ENCODE results near the gene BRSK1. TPM values are rescaled to one million over a fixed set of nuclear protein-coding genes. Genes with fewer than 3 reads are reported as not detected.

Gene BRSK1
- total and polyA plus RNA-seq, 2 donors (not counting 1 experiment from before 2014, with no cell fraction given), result 5.1 TPM

DNA sequence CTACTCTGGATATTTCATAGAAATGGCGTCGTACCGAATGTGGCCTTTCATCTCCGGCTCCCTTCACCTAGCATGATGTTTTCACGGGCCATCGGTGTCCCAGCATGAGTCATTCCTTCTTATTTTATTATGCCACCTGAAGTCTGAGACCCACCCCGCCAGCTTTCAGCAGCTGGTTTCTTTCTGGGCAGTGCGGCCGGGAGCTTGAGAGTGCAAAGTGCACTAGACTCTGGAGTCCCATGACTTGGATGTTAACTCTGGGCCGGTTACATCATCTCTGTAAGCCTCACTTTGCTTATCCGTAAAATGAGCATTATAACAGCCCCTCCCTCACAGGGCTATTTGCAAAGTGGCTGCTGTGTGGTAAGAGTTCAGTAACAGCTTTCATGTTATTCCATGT is 50.1 kb downstream of the BRSK1 start:
- Histone ChIP-seq H3K9ac (ENCODE audit: insufficient read depth, low read length) (no peak overlapping the region), H3K4me1 (ENCODE audit: control insufficient read depth, extremely low read depth, insufficient read depth, low read length) (peaks cover 3% of the 10 kb centered on the region), H3K4me3 (replicated peaks in 1 of 4; ENCODE audit: control extremely low read depth in 1 of 4, insufficient read depth in 1 of 4, low read depth in 3 of 4, low read length in 4 of 4) (no peak overlapping the region), H3K27me3 (ENCODE audit: control insufficient read depth, insufficient read depth, low read length) (peaks cover 5% of the 10 kb centered on the region), H3K79me2 (ENCODE audit: control insufficient read depth, insufficient read depth, low read length) (no peaks in the 10 kb centered on the region), H4K20me1 (ENCODE audit: control insufficient read depth, extremely low read depth, insufficient read depth, low read length) (no peaks in the 10 kb centered on the region), H2AFZ (ENCODE audit: low read length) (no peak overlapping the region), H3K4me2 (ENCODE audit: extremely low read depth, insufficient read depth, low read length) (no peak overlapping the region), H3K27ac (ENCODE audit: insufficient read depth, low read length) (no peak overlapping the region), H3K9me3 (ENCODE audit: control insufficient read depth, insufficient read depth, low read depth, low read length) (no peaks in the 10 kb centered on the region), H3K36me3 (ENCODE audit: control insufficient read depth, insufficient read depth, low read length) (no peaks in the 10 kb centered on the region)
- TF ChIP-seq, protein P1, sequence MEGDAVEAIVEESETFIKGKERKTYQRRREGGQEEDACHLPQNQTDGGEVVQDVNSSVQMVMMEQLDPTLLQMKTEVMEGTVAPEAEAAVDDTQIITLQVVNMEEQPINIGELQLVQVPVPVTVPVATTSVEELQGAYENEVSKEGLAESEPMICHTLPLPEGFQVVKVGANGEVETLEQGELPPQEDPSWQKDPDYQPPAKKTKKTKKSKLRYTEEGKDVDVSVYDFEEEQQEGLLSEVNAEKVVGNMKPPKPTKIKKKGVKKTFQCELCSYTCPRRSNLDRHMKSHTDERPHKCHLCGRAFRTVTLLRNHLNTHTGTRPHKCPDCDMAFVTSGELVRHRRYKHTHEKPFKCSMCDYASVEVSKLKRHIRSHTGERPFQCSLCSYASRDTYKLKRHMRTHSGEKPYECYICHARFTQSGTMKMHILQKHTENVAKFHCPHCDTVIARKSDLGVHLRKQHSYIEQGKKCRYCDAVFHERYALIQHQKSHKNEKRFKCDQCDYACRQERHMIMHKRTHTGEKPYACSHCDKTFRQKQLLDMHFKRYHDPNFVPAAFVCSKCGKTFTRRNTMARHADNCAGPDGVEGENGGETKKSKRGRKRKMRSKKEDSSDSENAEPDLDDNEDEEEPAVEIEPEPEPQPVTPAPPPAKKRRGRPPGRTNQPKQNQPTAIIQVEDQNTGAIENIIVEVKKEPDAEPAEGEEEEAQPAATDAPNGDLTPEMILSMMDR (conservative IDR thresholded peaks at IDR 0.05 in 1 of 2, IDR thresholded peaks at IDR 0.05 in 1 of 2; ENCODE audit: low read depth in 1 of 2, low read length in 2 of 2), result no peak
- no peak for TF ChIP-seq EZH2 (IDR thresholded peaks at IDR 0.05; ENCODE audit: low read length, missing control alignments)
- DNase-seq (ENCODE audit: low read depth in 2 of 2), result no peak

DNA sequence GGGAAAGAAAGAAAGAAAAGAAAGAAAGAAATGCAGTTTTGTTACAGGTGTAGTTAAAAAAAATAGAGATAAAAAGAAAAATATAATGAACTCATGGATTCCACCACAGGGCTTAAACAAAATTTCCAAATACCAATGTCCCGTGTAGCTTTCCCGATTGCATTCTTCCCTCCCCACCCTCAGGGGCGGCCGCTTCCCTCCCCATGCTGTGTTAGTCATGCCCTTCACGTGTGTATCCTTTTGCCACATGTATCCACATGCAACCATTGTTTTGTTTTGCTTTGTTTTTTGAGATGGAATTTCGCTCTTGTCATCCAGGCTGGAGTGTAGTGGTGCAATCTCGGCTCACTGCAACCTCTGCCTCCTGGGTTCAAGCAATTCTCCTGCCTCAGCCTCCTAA is 52.3 kb downstream of the BRSK1 start:
- Histone ChIP-seq H3K9ac (ENCODE audit: insufficient read depth, low read length) (no peak overlapping the region), H3K9me3 (ENCODE audit: control insufficient read depth, insufficient read depth, low read depth, low read length) (no peaks in the 10 kb centered on the region), H3K4me3 (replicated peaks in 1 of 4; ENCODE audit: control extremely low read depth in 1 of 4, insufficient read depth in 1 of 4, low read depth in 3 of 4, low read length in 4 of 4) (no peak overlapping the region), H3K79me2 (ENCODE audit: control insufficient read depth, insufficient read depth, low read length) (no peaks in the 10 kb centered on the region), H2AFZ (ENCODE audit: low read length) (no peak overlapping the region), H3K36me3 (ENCODE audit: control insufficient read depth, insufficient read depth, low read length) (no peaks in the 10 kb centered on the region), H3K27me3 (ENCODE audit: control insufficient read depth, insufficient read depth, low read length) (peaks cover 5% of the 10 kb centered on the region), H3K4me2 (ENCODE audit: extremely low read depth, insufficient read depth, low read length) (no peak overlapping the region), H3K4me1 (ENCODE audit: control insufficient read depth, extremely low read depth, insufficient read depth, low read length) (peaks cover 7% of the 10 kb centered on the region), H4K20me1 (ENCODE audit: control insufficient read depth, extremely low read depth, insufficient read depth, low read length) (no peaks in the 10 kb centered on the region), H3K27ac (ENCODE audit: insufficient read depth, low read length) (no peak overlapping the region)
- TF ChIP-seq, protein P1 (conservative IDR thresholded peaks at IDR 0.05 in 1 of 2, IDR thresholded peaks at IDR 0.05 in 1 of 2; ENCODE audit: low read depth in 1 of 2, low read length in 2 of 2), result no peak
- no peak for TF ChIP-seq EZH2 (IDR thresholded peaks at IDR 0.05; ENCODE audit: low read length, missing control alignments)
- DNase-seq (ENCODE audit: low read depth in 2 of 2), result peak in 1 of 2 donors; percentile 23

GRCh38 chr19:55339105-55339888 is 55.5 kb downstream of the BRSK1 start, which contains the start of gene KMT5C:
Gene KMT5C, plus strand, starts transcription at chr19:55339876. Its CDS starts 2,061 bp downstream, at chr19:55341937.
- Histone ChIP-seq H3K27me3 (ENCODE audit: control insufficient read depth, insufficient read depth, low read length) (peaks cover 5% of the 10 kb centered on the region), H3K36me3 (ENCODE audit: control insufficient read depth, insufficient read depth, low read length) (peaks cover 4% of the 10 kb centered on the region), H3K27ac (ENCODE audit: insufficient read depth, low read length) (peak within 1 kb of the TSS; percentile 89), H3K9me3 (ENCODE audit: control insufficient read depth, insufficient read depth, low read depth, low read length) (no peaks in the 10 kb centered on the region), H4K20me1 (ENCODE audit: control insufficient read depth, extremely low read depth, insufficient read depth, low read length) (no peaks in the 10 kb centered on the region), H3K79me2 (ENCODE audit: control insufficient read depth, insufficient read depth, low read length) (no peaks in the 10 kb centered on the region), H3K4me2 (ENCODE audit: extremely low read depth, insufficient read depth, low read length) (peak within 1 kb of the TSS; percentile 94), H3K9ac (ENCODE audit: insufficient read depth, low read length) (peak within 1 kb of the TSS; percentile 68), H3K4me3 (replicated peaks in 1 of 4; ENCODE audit: control extremely low read depth in 1 of 4, insufficient read depth in 1 of 4, low read depth in 3 of 4, low read length in 4 of 4) (peak within 1 kb of the TSS; percentile 73 to 80 (median 76)), H2AFZ (ENCODE audit: low read length) (peak within 1 kb of the TSS; percentile 46), H3K4me1 (ENCODE audit: control insufficient read depth, extremely low read depth, insufficient read depth, low read length) (peaks cover 9% of the 10 kb centered on the region)
- TF ChIP-seq, protein P1 (conservative IDR thresholded peaks at IDR 0.05 in 1 of 2, IDR thresholded peaks at IDR 0.05 in 1 of 2; ENCODE audit: low read depth in 1 of 2, low read length in 2 of 2), result peak; percentile 29 to 34
- no peak for TF ChIP-seq EZH2 (IDR thresholded peaks at IDR 0.05; ENCODE audit: low read length, missing control alignments)
- DNase-seq (ENCODE audit: low read depth in 2 of 2), result peak; percentile 100

Data from fibroblast of lung (primary cell).